ENCODE results near the gene SVEP1.

Gene SVEP1

GRCh38 chr9:110520120-110520701 lies 59.3 kb downstream of the SVEP1 start:
- DNase-seq, result no peak

GRCh38 chr9:110517483-110517882 lies 62.1 kb downstream of the SVEP1 start:
- DNase-seq, result no peak

- DNase-seq, result no peak
These were observed 64.6 kb downstream of the SVEP1 start for GRCh38 chr9:110514897-110515296.

GRCh38 chr9:110512817-110513216 lies 66.7 kb downstream of the SVEP1 start:
- no peak for DNase-seq

GRCh38 chr9:110509792-110510191 lies 69.7 kb downstream of the SVEP1 start:
- DNase-seq, result no peak

GRCh38 chr9:110502842-110503241 lies 76.7 kb downstream of the SVEP1 start:
- DNase-seq, result no peak

- DNase-seq, result no peak
These were observed 79.9 kb downstream of the SVEP1 start for GRCh38 chr9:110499608-110500007.

- no peak for DNase-seq
These were observed 92.3 kb downstream of the SVEP1 start for GRCh38 chr9:110487196-110487595.

GRCh38 chr9:110486218-110486617 lies 93.3 kb downstream of the SVEP1 start:
- DNase-seq, result no peak

GRCh38 chr9:110479481-110479880 lies 100.1 kb downstream of the SVEP1 start:
- no peak for DNase-seq

GRCh38 chr9:110476251-110476650 lies 103.3 kb downstream of the SVEP1 start:
- DNase-seq, result no peak

- DNase-seq, result no peak
These were observed 107.4 kb downstream of the SVEP1 start for GRCh38 chr9:110472111-110472510.

GRCh38 chr9:110468950-110469349 lies 110.6 kb downstream of the SVEP1 start:
- DNase-seq, result no peak

GRCh38 chr9:110465190-110465589 lies 114.4 kb downstream of the SVEP1 start:
- DNase-seq, result no peak

GRCh38 chr9:110464321-110464720 lies 115.2 kb downstream of the SVEP1 start:
- DNase-seq, result no peak

GRCh38 chr9:110463499-110463898 lies 116.0 kb downstream of the SVEP1 start:
- no peak for DNase-seq

- DNase-seq, result no peak
These were observed 122.3 kb downstream of the SVEP1 start for GRCh38 chr9:110457245-110457644.

GRCh38 chr9:110456681-110457080 lies 122.9 kb downstream of the SVEP1 start:
- DNase-seq, result no peak

- no peak for DNase-seq
These were observed 123.7 kb downstream of the SVEP1 start for GRCh38 chr9:110455860-110456259.

- no peak for DNase-seq
These were observed 127.2 kb downstream of the SVEP1 start for GRCh38 chr9:110452227-110452801.

GRCh38 chr9:110451726-110452125 lies 127.8 kb downstream of the SVEP1 start:
- DNase-seq, result no peak

- no peak for DNase-seq
These were observed 132.1 kb downstream of the SVEP1 start for GRCh38 chr9:110447476-110447875.

GRCh38 chr9:110446171-110446570 lies 133.4 kb downstream of the SVEP1 start:
- DNase-seq, result no peak

GRCh38 chr9:110444911-110445310 lies 134.6 kb downstream of the SVEP1 start:
- no peak for DNase-seq

GRCh38 chr9:110443866-110444220 lies 135.7 kb downstream of the SVEP1 start:
- DNase-seq, result no peak
